Measurements from ENCODE around the gene STXBP3. TPM values are rescaled to one million over a fixed set of nuclear protein-coding genes. Genes with fewer than 3 reads are reported as not detected.

Gene STXBP3
- 42.0 TPM for total RNA-seq

GRCh38 chr1:108746382-108747170 lies at the start of gene STXBP3:
Gene STXBP3 (plus strand): TSS chr1:108746674. CDS start chr1:108746738, 64 bp downstream.

GRCh38 chr1:108712606-108713150 lies 33.8 kb upstream of the STXBP3 start, which contains the start of gene FNDC7:
Gene FNDC7 (plus strand): TSS chr1:108712908. CDS start chr1:108712934, 26 bp downstream.

GRCh38 chr1:108856994-108857393 lies 110.5 kb downstream of the STXBP3 start, which contains the start of gene AKNAD1:
Gene AKNAD1 (minus strand): TSS chr1:108857094. CDS start chr1:108852664, 4,430 bp downstream.

Other genes starting within 250 kb of the STXBP3 start
- gene EEIG2, start 186.6 kb upstream of the STXBP3 start, total RNA-seq, result 95.3 TPM
- 37.8 TPM for gene HENMT1, start 85.6 kb upstream of the STXBP3 start, total RNA-seq
- gene PRPF38B, start 54.4 kb upstream of the STXBP3 start, total RNA-seq, result 18.9 TPM
- not detected for gene FNDC7, start 33.8 kb upstream of the STXBP3 start, total RNA-seq
- 2.8 TPM for gene AKNAD1, start 110.4 kb downstream of the STXBP3 start, total RNA-seq
- 60.4 TPM for gene GPSM2, start 130.3 kb downstream of the STXBP3 start, total RNA-seq
- gene CLCC1, start 216.8 kb downstream of the STXBP3 start, total RNA-seq, result 39.4 TPM